ENCODE measurements around the gene SNRPB.
"Not testable (repeated sequence)": the region's sequence is repeated elsewhere in the genome, so short reads cannot be mapped to it uniquely, and the experiment has no call there.

- TF ChIP-seq CTCF (IDR thresholded peaks at IDR 0.05; ENCODE audit: insufficient read depth, low read depth, low read length); EZH2 (IDR thresholded peaks at IDR 0.05; ENCODE audit: insufficient read depth, low read length): not testable (repeated sequence)
Observed at GRCh38 chr20:2506426-2506825, 35.8 kb upstream of the SNRPB start.

Data from astrocyte (in vitro differentiated cells and primary cell).